Activated T-cell treated with anti-CD3 and anti-CD28 coated beads, Interleukin-2, amount 50 U/mL, for 72 hours (primary cell): ENCODE data around the gene TMEM225B. TPM values are rescaled to one million over a fixed set of nuclear protein-coding genes. Genes with fewer than 3 reads are reported as not detected.
"Not testable (repeated sequence)": the region's sequence is repeated elsewhere in the genome, so short reads cannot be mapped to it uniquely, and the experiment has no call there.

Source experiments
- ATAC-seq, 2 donors: fragments of 150-1000 bp; cut with Tn5 transposase; replicated peaks in 1 of 2; 2 replicates each; pipeline ENCODE4 v1.10.0; 2021; ENCODE audit warnings: moderate library complexity in 2 of 2, mild to moderate bottlenecking in 1 of 2
- DNase-seq, 2 donors: peaks; one replicate each; pipeline ENCODE4 v3.0.0; 2021 to 2022; ENCODE audit warnings: mixed read lengths in 1 of 2
- H3K27ac Mint-ChIP-seq: one replicate; pipeline ENCODE4 v1.8.0; 2022; ENCODE audit warnings: mild to moderate bottlenecking, moderate library complexity, mixed read lengths
- H3K27me3 Mint-ChIP-seq: one replicate; pipeline ENCODE4 v1.8.0; 2022; ENCODE audit warnings: low read depth, mixed read lengths
- H3K36me3 Mint-ChIP-seq, 2 donors: one replicate each; pipeline ENCODE4 v1.8.0; 2022; ENCODE audit warnings: mixed read lengths in 2 of 2, mild to moderate bottlenecking in 1 of 2; ENCODE audit not compliant: insufficient read depth in 2 of 2
- H3K4me1 Mint-ChIP-seq: one replicate; pipeline ENCODE4 v1.8.0; 2022; ENCODE audit warnings: low read depth, mixed read lengths
- H3K4me3 Mint-ChIP-seq, 2 donors: one replicate each; pipeline ENCODE4 v1.8.0; 2022; ENCODE audit warnings: mild to moderate bottlenecking in 2 of 2, mixed read lengths in 2 of 2, moderate library complexity in 2 of 2
- H3K9me3 Mint-ChIP-seq, 2 donors: one replicate each; pipeline ENCODE4 v1.8.0; 2022; ENCODE audit warnings: mixed read lengths in 2 of 2
- total RNA-seq, 2 donors: library from RNA; stranded (reverse); gene quantifications; one replicate each; pipeline ENCODE4 v1.2.3, GENCODE V29; 2022

Gene TMEM225B
- total RNA-seq, 2 donors from 2014 or later = 2.5 to 4.3 TPM

- Mint-ChIP-seq H3K4me3 (peak overlapping the region in 1 of 2 donors; percentile 7), H3K27me3 (no peaks in the 10 kb centered on the region), H3K4me1 (peaks cover 59% of the 10 kb centered on the region), H3K27ac (no peak overlapping the region), H3K9me3 (no peaks in the 10 kb centered on the region), H3K36me3 (peaks cover 34 to 49% of the 10 kb centered on the region in 2 donors)
- ATAC-seq = no peak
- no peak for DNase-seq
Measured at GRCh38 chr7:99561737-99562051, 36.4 kb upstream of the TMEM225B start.

GRCh38 chr7:99562114-99562784, 35.8 kb upstream of the TMEM225B start:
- H3K4me1 Mint-ChIP-seq = peaks cover 53% of the 10 kb centered on the region
- H3K27ac Mint-ChIP-seq = peak overlapping the region; percentile 96
- DNase-seq = no peak
- no peaks in the 10 kb centered on the region for H3K9me3 Mint-ChIP-seq
- no peak for ATAC-seq
- H3K36me3 Mint-ChIP-seq = peaks cover 34 to 44% of the 10 kb centered on the region in 2 donors
- no peaks in the 10 kb centered on the region for H3K27me3 Mint-ChIP-seq
- peak overlapping the region; percentile 47 to 68 for H3K4me3 Mint-ChIP-seq

- H3K27ac Mint-ChIP-seq = peak overlapping the region; percentile 96
Measured at GRCh38 chr7:99562832-99563231, 35.2 kb upstream of the TMEM225B start.

GRCh38 chr7:99563650-99564049, 34.4 kb upstream of the TMEM225B start:
- H3K9me3 Mint-ChIP-seq = no peaks in the 10 kb centered on the region
- no peaks in the 10 kb centered on the region for H3K27me3 Mint-ChIP-seq
- peaks cover 49% of the 10 kb centered on the region for H3K4me1 Mint-ChIP-seq
- peak overlapping the region; percentile 85 for H3K27ac Mint-ChIP-seq
- no peak for ATAC-seq
- H3K36me3 Mint-ChIP-seq = peaks cover 28 to 37% of the 10 kb centered on the region in 2 donors
- no peak for DNase-seq
- no peak overlapping the region for H3K4me3 Mint-ChIP-seq

More at GRCh38 chr7:99562832-99563231, 35.2 kb upstream of the TMEM225B start:
- Mint-ChIP-seq H3K36me3 (peaks cover 32 to 42% of the 10 kb centered on the region in 2 donors), H3K9me3 (no peaks in the 10 kb centered on the region), H3K4me1 (peaks cover 49% of the 10 kb centered on the region), H3K27me3 (no peaks in the 10 kb centered on the region), H3K4me3 (peak overlapping the region; percentile 47 to 68)
- ATAC-seq = peak; percentile 72 to 75
- peak; percentile 70 to 74 for DNase-seq

- H3K27me3 Mint-ChIP-seq, H3K27ac Mint-ChIP-seq, H3K4me3 Mint-ChIP-seq, ATAC-seq, DNase-seq, H3K9me3 Mint-ChIP-seq: not testable (repeated sequence)
- peaks cover 10% of the 10 kb centered on the region for H3K4me1 Mint-ChIP-seq
- peaks cover 19 to 45% of the 10 kb centered on the region in 2 donors for H3K36me3 Mint-ChIP-seq
Measured at GRCh38 chr7:99568770-99569169, 29.3 kb upstream of the TMEM225B start.

GRCh38 chr7:99571768-99572167, 26.3 kb upstream of the TMEM225B start:
- ATAC-seq = no peak
- H3K9me3 Mint-ChIP-seq = no peaks in the 10 kb centered on the region
- no peaks in the 10 kb centered on the region for H3K27me3 Mint-ChIP-seq
- H3K4me1 Mint-ChIP-seq = peaks cover 2% of the 10 kb centered on the region
- peak overlapping the region; percentile 43 for H3K27ac Mint-ChIP-seq
- H3K4me3 Mint-ChIP-seq = no peak overlapping the region
- DNase-seq = no peak
- peaks cover 9 to 26% of the 10 kb centered on the region in 2 donors for H3K36me3 Mint-ChIP-seq

GRCh38 chr7:99573257-99573656, 24.8 kb upstream of the TMEM225B start:
- Mint-ChIP-seq H3K9me3 (no peaks in the 10 kb centered on the region), H3K4me1 (peaks cover 7% of the 10 kb centered on the region), H3K27ac (no peak overlapping the region), H3K27me3 (no peaks in the 10 kb centered on the region), H3K36me3 (peaks cover 9 to 26% of the 10 kb centered on the region in 2 donors), H3K4me3 (no peak overlapping the region)
- no peak for DNase-seq
- no peak for ATAC-seq

- H3K36me3 Mint-ChIP-seq = peaks cover 9 to 22% of the 10 kb centered on the region in 2 donors
- ATAC-seq = no peak
- no peaks in the 10 kb centered on the region for H3K27me3 Mint-ChIP-seq
- peaks cover 28% of the 10 kb centered on the region for H3K4me1 Mint-ChIP-seq
- no peak overlapping the region for H3K27ac Mint-ChIP-seq
- H3K4me3 Mint-ChIP-seq = no peak overlapping the region
- H3K9me3 Mint-ChIP-seq = no peaks in the 10 kb centered on the region
- DNase-seq = no peak
Measured at GRCh38 chr7:99576251-99576650, 21.8 kb upstream of the TMEM225B start.

- no peak overlapping the region for H3K27ac Mint-ChIP-seq
- no peak for DNase-seq
- H3K4me1 Mint-ChIP-seq = peaks cover 30% of the 10 kb centered on the region
- H3K9me3 Mint-ChIP-seq = no peaks in the 10 kb centered on the region
- H3K36me3 Mint-ChIP-seq = peaks cover 0 to 2% of the 10 kb centered on the region in 2 donors
- H3K27me3 Mint-ChIP-seq = no peaks in the 10 kb centered on the region
- H3K4me3 Mint-ChIP-seq = peak overlapping the region; percentile 87 to 89
- ATAC-seq = no peak
Measured at GRCh38 chr7:99579281-99579955, 18.6 kb upstream of the TMEM225B start.

GRCh38 chr7:99579956-99580777, 17.9 kb upstream of the TMEM225B start:
- peak overlapping the region; percentile 87 to 89 for H3K4me3 Mint-ChIP-seq
- DNase-seq = peak; percentile 65 to 66
- H3K9me3 Mint-ChIP-seq = no peaks in the 10 kb centered on the region

GRCh38 chr7:99580778-99581332, 17.2 kb upstream of the TMEM225B start:
- DNase-seq, H3K36me3 Mint-ChIP-seq, H3K9me3 Mint-ChIP-seq, H3K27me3 Mint-ChIP-seq, ATAC-seq, H3K27ac Mint-ChIP-seq: not testable (repeated sequence)
- H3K4me3 Mint-ChIP-seq = peak overlapping the region; percentile 87 to 89
- peaks cover 30% of the 10 kb centered on the region for H3K4me1 Mint-ChIP-seq

More at GRCh38 chr7:99579956-99580777, 17.9 kb upstream of the TMEM225B start:
- Mint-ChIP-seq H3K27me3 (no peaks in the 10 kb centered on the region), H3K4me1 (peaks cover 30% of the 10 kb centered on the region), H3K36me3 (no peaks in the 10 kb centered on the region), H3K27ac (no peak overlapping the region)
- ATAC-seq = peak; percentile 78 to 79

- H3K27me3 Mint-ChIP-seq = no peaks in the 10 kb centered on the region
- peak; percentile 26 to 31 for ATAC-seq
- no peak overlapping the region for H3K27ac Mint-ChIP-seq
- no peaks in the 10 kb centered on the region for H3K9me3 Mint-ChIP-seq
- no peak overlapping the region for H3K4me3 Mint-ChIP-seq
- DNase-seq = no peak
- no peaks in the 10 kb centered on the region for H3K36me3 Mint-ChIP-seq
- H3K4me1 Mint-ChIP-seq = no peaks in the 10 kb centered on the region
Measured at GRCh38 chr7:99588868-99589267, 9.2 kb upstream of the TMEM225B start.
